Motor neuron (in vitro differentiated cells): ENCODE data around the gene SERINC1. TPM values are rescaled to one million over a fixed set of nuclear protein-coding genes. Genes with fewer than 3 reads are reported as not detected.
A peak's percentile ranks its signal among the peaks of the same experiment; 100 is the strongest.
"Not testable (repeated sequence)": the region's sequence is repeated elsewhere in the genome, so short reads cannot be mapped to it uniquely, and the experiment has no call there.

Source experiments
- ATAC-seq, 8 experiments: fragments of 200-7000 bp; cut with Tn5 transposase; replicated peaks in 6 of 8; 2 replicates each; pipeline ENCODE4 v1.8.0; 2021; ENCODE audit warnings: mild to moderate bottlenecking in 8 of 8, moderate library complexity in 8 of 8
- H3K27ac ChIP-seq, 2 donors: fragments of 250-450 bp; sonication (Bioruptor Pico); 2 replicates each; pipeline ENCODE4 v1.9.0; 2021; ENCODE audit warnings: antibody characterized with exemption in 2 of 2, mild to moderate bottlenecking in 2 of 2, moderate library complexity in 1 of 2
- H3K4me1 ChIP-seq, 2 donors: fragments of 250-450 bp; sonication (Bioruptor Pico); replicated peaks in 1 of 2; 2 replicates each; pipeline ENCODE4 v1.6.1; 2021; ENCODE audit warnings: antibody characterized with exemption in 2 of 2, mild to moderate bottlenecking in 2 of 2, moderate library complexity in 1 of 2
- H3K4me3 ChIP-seq, 5 donors: fragments of 250-450 bp; sonication (Bioruptor Pico); 2 replicates each; pipeline ENCODE4 v1.9.0; 2021; ENCODE audit warnings: antibody characterized with exemption in 5 of 5, mild to moderate bottlenecking in 5 of 5, moderate library complexity in 4 of 5
- WGBS, 10 experiments: fragments of 450-650 bp; shearing (Covaris generic); methylation state at CpG; one replicate each; pipeline ENCODE4 v1.0.0; 2022; 5-methylcytosine and 5-hydroxymethylcytosine counted together
- in situ Hi-C, 9 experiments: fragments of 400-800 bp; cut with MboI; loops; one replicate each; pipeline ENCODE4 v1.15.0; 2021; ENCODE audit warnings: low sequenced_read_pairs in 9 of 9, low pct_unique_long_range_greater_than_20kb in 2 of 9; ENCODE audit not compliant: unreplicated experiment in 9 of 9
- total RNA-seq, 8 experiments: library from RNA; unstranded; fragments of 300-600 nt; gene quantifications; 2 replicates each; pipeline versions ENCODE4 v1.2.3 to v1.2.4, GENCODE V29; 2022

The SERINC1 gene
- total RNA-seq, result 100 to 1,000 TPM; 101 to 529 (median 243) TPM

- H3K4me1 ChIP-seq, result peaks cover 3 to 19% of the 10 kb centered on the region in 2 donors
- H3K4me3 ChIP-seq, result peak within 1 kb of the TSS; percentile 73 to 99 (median 87)
- H3K27ac ChIP-seq, result peak within 1 kb of the TSS; percentile 94 to 98
- WGBS, 10 experiments, result 0 to 6% (median 1%) methylated on average over 3 to 23 of the region's 49 CpGs; no CpG with 5 or more reads in 2 of the 10 experiments
- in situ Hi-C loops, result no loop called here
- ATAC-seq, result peak; percentile 89 to 99 (median 98)
Measured at GRCh38 chr6:122471107-122472021, at the start of gene SERINC1. TSS of gene SERINC1 (minus strand) at chr6:122471807. CDS start at chr6:122471737, 70 bp downstream.

DNA sequence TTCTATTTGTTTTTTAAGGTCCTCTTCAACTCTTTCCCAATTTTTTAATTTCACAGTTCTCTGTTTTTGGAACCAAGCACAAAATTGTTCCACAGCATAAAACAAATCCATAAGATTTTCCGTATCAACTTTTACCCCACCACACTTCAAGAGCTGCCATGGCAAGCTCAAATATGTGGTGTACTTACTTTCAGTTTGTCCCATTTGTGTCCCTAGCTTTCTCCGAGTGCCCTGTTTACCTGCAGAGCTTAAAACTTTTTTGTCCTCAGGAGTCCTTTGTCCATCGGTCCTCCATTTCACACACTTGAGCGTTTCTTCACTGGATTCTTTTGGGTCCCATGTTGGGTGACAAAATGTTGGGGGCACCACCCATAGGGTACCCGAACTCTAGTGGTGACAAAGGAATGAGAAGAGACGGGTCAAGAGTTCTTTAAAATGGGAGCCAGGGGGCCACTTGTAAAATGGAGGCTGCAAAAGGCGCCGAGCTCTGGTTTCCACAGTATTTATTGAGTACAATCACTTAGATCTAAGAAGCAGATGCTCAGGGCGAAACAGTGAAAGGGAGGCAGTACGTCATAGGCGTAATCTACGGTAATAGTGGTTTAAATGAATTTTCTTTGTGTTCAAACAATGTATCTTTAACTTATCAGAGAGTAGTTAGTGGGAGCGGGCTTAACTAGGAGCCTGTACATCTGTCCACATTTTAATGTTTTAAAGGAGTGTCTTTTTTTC is 39.8 kb upstream of the SERINC1 start:
- no peak overlapping the region for H3K27ac ChIP-seq
- in situ Hi-C loops, result no loop called here
- no peak for ATAC-seq
- no peaks in the 10 kb centered on the region for H3K4me1 ChIP-seq
- H3K4me3 ChIP-seq, result no peak overlapping the region
- WGBS, 10 experiments, result 54 to 98% (median 91%) methylated on average over 1 to 13 of the region's 13 CpGs

GRCh38 chr6:122505170-122505569 is 33.6 kb upstream of the SERINC1 start:
- in situ Hi-C loops, ATAC-seq, H3K4me1 ChIP-seq, H3K27ac ChIP-seq, H3K4me3 ChIP-seq: not testable (repeated sequence)
- WGBS, 10 experiments, result 8 to 100% (median 78%) methylated on average over 1 to 3 of the region's 3 CpGs; no CpG with 5 or more reads in 3 of the 10 experiments

DNA sequence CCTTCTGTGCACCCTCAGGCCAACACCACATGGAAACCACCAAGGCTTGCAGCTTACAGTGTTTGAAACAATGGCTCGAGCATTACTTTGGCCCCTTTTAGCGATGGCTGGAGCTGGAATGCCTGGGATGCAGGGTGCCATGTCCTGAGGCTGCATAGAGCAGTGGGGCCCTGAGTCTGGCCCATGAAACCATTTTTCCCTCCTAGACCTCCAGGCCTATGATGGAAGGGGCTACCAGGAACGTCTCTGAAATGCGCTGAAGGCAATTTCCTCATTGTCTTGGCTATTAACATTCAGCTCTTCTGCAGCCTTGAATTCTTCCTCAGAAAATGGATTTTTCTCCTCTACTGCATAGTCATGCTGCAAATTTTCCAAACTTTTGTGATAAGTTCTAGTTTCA is 29.9 kb upstream of the SERINC1 start:
- H3K4me1 ChIP-seq, result no peaks in the 10 kb centered on the region
- in situ Hi-C loops, result no loop called here
- 23 to 100% (median 85%) methylated on average over 1 to 4 of the region's 4 CpGs; no CpG with 5 or more reads in 2 of the 10 experiments for WGBS, 10 experiments

DNA sequence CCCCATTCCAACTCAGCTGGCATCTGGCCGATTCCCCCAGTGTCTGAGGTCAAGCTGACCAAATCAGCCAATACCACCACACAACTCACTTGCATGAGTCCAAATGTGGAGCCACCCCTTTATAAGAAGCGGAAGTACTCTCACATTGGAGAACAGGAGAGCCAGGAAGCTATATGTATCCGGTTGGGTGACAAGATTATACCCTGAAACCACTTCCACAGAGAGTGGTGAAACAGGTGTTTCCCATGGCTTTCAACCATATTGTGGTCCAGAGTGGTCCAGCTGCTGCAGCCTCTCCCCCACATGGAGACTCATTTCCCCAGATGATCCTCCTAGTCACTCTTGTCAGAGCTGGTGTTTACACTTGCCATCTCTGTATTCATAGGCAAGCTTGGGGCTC is 24.0 kb upstream of the SERINC1 start:
- peaks cover 0 to 3% of the 10 kb centered on the region in 2 donors for H3K4me1 ChIP-seq
- WGBS, 10 experiments, result 54 to 100% (median 85%) methylated on average over 1 to 3 of the region's 3 CpGs; no CpG with 5 or more reads in 4 of the 10 experiments
- no peak overlapping the region for H3K27ac ChIP-seq
- no peak for ATAC-seq
- in situ Hi-C loops, result loop anchor here in 1 of 9 experiments (25.0 kb wide), 1 partner anchor 342 kb away; no protein-coding TSS in a partner anchor
- no peak overlapping the region for H3K4me3 ChIP-seq

More for the DNA sequence above, 29.9 kb upstream of the SERINC1 start:
- Histone ChIP-seq H3K4me3 (no peak overlapping the region), H3K27ac (no peak overlapping the region)
- no peak for ATAC-seq

DNA sequence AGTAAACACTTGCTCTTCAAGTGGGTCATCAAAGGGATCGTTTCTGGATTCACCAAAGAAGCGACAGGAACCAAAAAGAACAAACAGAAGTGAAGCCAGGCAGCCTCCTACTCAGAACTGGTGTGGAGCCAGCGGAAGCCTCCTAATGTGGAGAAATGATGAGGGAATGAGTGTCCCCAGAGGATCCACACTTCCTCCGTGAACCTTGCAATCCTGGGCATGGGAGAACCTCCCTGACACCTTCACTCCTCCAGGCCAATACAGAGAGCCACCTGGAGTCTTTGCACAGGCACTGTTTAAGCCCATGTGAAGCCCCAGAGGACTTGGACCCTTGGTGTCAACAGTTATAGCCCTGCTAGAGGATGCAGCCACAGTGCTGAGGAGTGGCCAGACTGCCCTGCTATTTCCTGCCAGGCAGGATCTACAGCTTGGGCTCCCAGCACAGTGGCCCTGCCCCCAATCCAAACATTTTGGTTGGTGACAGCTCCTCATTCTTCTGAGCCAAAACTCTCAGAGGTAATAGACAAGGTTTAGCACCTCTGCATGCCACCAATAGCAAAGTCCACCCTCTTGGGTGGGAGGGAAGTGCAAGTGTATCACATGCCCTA is 23.2 kb upstream of the SERINC1 start:
- 30 to 93% (median 63%) methylated on average over 1 to 4 of the region's 4 CpGs; no CpG with 5 or more reads in 3 of the 10 experiments for WGBS, 10 experiments
- H3K27ac ChIP-seq, result no peak overlapping the region
- in situ Hi-C loops, result loop anchor here in 1 of 9 experiments (25.0 kb wide), 1 partner anchor 343 kb away; no protein-coding TSS in a partner anchor
- peaks cover 0 to 3% of the 10 kb centered on the region in 2 donors for H3K4me1 ChIP-seq
- no peak overlapping the region for H3K4me3 ChIP-seq
- ATAC-seq, result no peak

- ATAC-seq, result peak; percentile 92 to 100 (median 98)
- Histone ChIP-seq H3K27ac (no peak overlapping the region), H3K4me1 (peaks cover 0 to 3% of the 10 kb centered on the region in 2 donors), H3K4me3 (no peak overlapping the region)
- 8 to 87% (median 53%) methylated on average over 1 to 7 of the region's 7 CpGs for WGBS, 10 experiments
- in situ Hi-C loops, result loop anchor here in 1 of 9 experiments (25.0 kb wide), 1 partner anchor 345 kb away; no protein-coding TSS in a partner anchor
Measured at GRCh38 chr6:122491919-122492555, 20.4 kb upstream of the SERINC1 start.

GRCh38 chr6:122490607-122491006 is 19.0 kb upstream of the SERINC1 start:
- ATAC-seq, result no peak
- Histone ChIP-seq H3K27ac (no peak overlapping the region), H3K4me1 (peaks cover 0 to 3% of the 10 kb centered on the region in 2 donors), H3K4me3 (no peak overlapping the region)
- WGBS, 10 experiments, result 63 to 100% (median 100%) methylated on average over 1 of the region's 1 CpG; no CpG with 5 or more reads in 4 of the 10 experiments
- in situ Hi-C loops, result loop anchor here in 1 of 9 experiments (25.0 kb wide), 1 partner anchor 347 kb away; no protein-coding TSS in a partner anchor

- in situ Hi-C loops, result loop anchor here in 1 of 9 experiments (25.0 kb wide), 1 partner anchor 353 kb away; no protein-coding TSS in a partner anchor
- WGBS, 10 experiments, result 13 to 100% (median 69%) methylated on average over 2 to 4 of the region's 4 CpGs; no CpG with 5 or more reads in 1 of the 10 experiments
- Histone ChIP-seq H3K27ac (no peak overlapping the region), H3K4me3 (peak overlapping the region in 2 of 5 donors; percentile 8 to 53), H3K4me1 (peaks cover 0 to 2% of the 10 kb centered on the region in 2 donors)
- ATAC-seq, result peak in 2 of 8 experiments; percentile 52 to 62
Measured at GRCh38 chr6:122484760-122485159, 13.2 kb upstream of the SERINC1 start.

- Histone ChIP-seq H3K27ac (no peak overlapping the region), H3K4me3 (peak overlapping the region in 2 of 5 donors; percentile 53 to 84), H3K4me1 (peaks cover 0 to 2% of the 10 kb centered on the region in 2 donors)
- 20 to 94% (median 64%) methylated on average over 1 to 7 of the region's 7 CpGs for WGBS, 10 experiments
- in situ Hi-C loops, result loop anchor here in 1 of 9 experiments (25.0 kb wide), 1 partner anchor 355 kb away; no protein-coding TSS in a partner anchor
- ATAC-seq, result no peak
Measured at GRCh38 chr6:122482750-122483080, 11.1 kb upstream of the SERINC1 start.

DNA sequence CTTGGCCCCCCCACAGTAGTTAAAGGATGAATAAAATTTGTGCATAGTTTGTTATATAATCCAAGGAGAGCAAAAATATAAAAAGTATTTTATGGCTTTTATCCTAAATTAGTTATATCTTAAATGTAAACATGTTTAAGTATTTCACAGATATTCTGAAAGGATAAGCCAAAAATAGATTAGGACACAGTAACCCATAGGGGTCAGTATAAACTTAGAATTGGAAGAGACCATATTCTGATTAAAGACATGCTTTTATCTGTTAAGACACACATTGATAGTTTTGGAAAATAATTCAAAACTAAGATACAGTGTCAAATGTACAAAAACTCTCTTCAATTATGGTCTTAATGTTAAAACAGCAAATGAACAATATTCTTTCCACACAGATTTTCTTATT is 4.5 kb upstream of the SERINC1 start:
- in situ Hi-C loops, result loop anchor here in 1 of 9 experiments (25.0 kb wide), 1 partner anchor 361 kb away; no protein-coding TSS in a partner anchor

DNA sequence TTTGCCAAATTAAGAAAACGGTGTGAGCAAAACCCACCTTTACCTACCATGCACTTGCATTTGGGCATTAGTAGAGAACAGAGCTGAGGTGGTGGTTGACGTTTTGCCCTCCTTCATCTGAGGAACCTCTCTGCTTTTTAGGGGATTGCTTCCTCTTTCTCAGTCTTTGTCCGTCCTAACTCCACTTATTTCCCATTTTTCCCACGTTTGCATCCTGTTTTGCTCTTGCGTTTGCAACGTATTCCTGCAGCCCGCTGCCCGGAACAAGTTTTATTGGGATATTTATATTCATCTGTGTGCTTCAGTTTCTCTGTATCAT is 374 bp upstream of the SERINC1 start:
- peak overlapping the region; percentile 94 to 98 for H3K27ac ChIP-seq
- peaks cover 3 to 19% of the 10 kb centered on the region in 2 donors for H3K4me1 ChIP-seq
- ATAC-seq, result peak; percentile 9 to 51 (median 44)
- in situ Hi-C loops, result no loop called here
- 0 to 21% (median 9%) methylated on average over 4 to 8 of the region's 8 CpGs; no CpG with 5 or more reads in 2 of the 10 experiments for WGBS, 10 experiments
- H3K4me3 ChIP-seq, result peak overlapping the region; percentile 73 to 99 (median 87)

More for the DNA sequence above, 4.5 kb upstream of the SERINC1 start:
- Histone ChIP-seq H3K4me1 (peaks cover 0 to 4% of the 10 kb centered on the region in 2 donors), H3K4me3 (no peak overlapping the region), H3K27ac (no peak overlapping the region)
- ATAC-seq, result no peak
